Measurements from ENCODE around the gene ANO9.

DNA sequence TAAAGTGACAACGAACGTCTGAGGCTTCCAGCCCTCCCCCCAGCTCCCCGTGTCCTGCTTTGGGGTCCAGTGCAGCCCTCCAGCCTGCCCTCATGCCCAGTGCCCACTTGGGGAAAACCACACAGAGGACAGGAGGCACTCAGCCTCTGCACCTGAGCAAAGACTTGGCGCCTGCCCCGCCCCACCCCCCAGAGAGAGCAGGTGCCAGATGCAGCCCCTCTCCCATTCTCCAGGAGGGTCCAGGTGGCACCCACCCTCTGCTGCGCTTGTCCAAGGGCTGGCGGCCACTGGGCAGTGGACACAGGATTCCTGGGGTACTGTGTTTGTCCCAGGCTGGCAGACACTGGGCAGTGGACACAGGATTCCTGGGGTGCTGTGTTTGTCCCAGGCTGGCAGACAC lies 49.5 kb upstream of the ANO9 start:
- TF ChIP-seq EZH2 (IDR thresholded peaks at IDR 0.05; ENCODE audit: insufficient read depth, poor library complexity, severe bottlenecking) (no peak), EZH2phosphoT487 (IDR thresholded peaks at IDR 0.05; ENCODE audit: insufficient read depth, low read depth) (no peak)
